ENCODE results near the gene HMGCR.

The HMGCR gene

GRCh38 chr5:75340714-75341478 is 3.9 kb downstream of the HMGCR start:
- DNase-seq (ENCODE audit: low read depth, low spot score) = no peak

- DNase-seq (ENCODE audit: low read depth, low spot score) = no peak
Observed at GRCh38 chr5:75341934-75342333, 4.9 kb downstream of the HMGCR start.

DNA sequence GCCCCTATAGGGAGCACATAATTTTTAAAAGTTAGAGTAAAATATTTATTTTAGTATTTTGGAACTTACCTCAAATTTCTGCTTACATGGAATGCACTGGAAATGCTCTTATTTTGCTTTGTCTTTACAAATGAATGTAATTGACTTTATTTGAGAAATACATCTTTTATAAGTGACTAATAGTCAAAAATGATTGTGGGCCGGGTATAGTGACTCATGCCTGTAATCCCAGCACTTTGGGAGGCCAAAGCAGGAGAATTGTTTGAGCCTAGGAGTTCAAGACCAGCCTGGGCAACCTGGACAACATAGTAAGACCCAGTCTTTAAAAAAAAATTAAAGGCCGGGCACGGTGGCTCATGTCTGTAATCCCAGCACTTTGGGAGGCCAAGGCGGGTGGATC is 5.8 kb downstream of the HMGCR start:
- DNase-seq (ENCODE audit: low read depth, low spot score) = no peak

GRCh38 chr5:75348241-75348640 is 11.2 kb downstream of the HMGCR start:
- no peak for DNase-seq (ENCODE audit: low read depth, low spot score)

DNA sequence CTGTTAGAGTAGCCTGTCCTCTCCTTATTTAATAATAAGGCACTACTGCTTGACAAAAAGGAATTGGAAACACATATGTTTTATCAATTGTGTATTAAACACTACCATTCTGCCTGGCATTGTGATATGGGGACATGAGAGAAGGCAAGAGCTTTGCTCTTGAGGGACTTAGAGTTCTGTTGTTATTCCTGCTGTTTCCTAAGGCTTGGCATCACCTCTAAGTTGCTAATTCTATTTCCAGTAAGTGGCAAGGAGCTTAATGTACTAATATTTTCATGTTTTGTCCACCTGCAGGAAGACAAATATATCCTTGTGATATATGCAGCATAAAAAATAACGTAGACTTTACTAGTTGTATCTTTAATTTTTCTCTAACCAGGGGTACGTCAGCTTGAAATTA is 12.6 kb downstream of the HMGCR start:
- no peak for DNase-seq (ENCODE audit: low read depth, low spot score)

GRCh38 chr5:75351139-75351926 is 14.3 kb downstream of the HMGCR start:
- no peak for DNase-seq (ENCODE audit: low read depth, low spot score)

DNA sequence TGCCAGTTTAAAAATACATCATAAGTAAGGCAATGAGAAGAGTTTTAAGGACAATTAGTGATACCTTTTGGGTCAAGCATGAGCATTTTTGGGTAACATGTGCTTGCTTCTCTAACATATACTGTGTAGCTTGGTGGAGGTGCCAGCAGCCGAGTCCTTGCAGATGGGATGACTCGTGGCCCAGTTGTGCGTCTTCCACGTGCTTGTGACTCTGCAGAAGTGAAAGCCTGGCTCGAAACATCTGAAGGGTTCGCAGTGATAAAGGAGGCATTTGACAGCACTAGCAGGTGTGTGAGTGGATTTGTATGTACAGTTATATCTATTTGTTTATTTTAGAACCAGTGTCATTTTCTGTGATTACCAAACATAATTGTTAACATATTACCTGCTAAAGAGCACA is 18.2 kb downstream of the HMGCR start:
- DNase-seq (ENCODE audit: low read depth, low spot score) = no peak

- DNase-seq (ENCODE audit: low read depth, low spot score) = no peak
Observed at GRCh38 chr5:75356719-75357118, 19.7 kb downstream of the HMGCR start.

DNA sequence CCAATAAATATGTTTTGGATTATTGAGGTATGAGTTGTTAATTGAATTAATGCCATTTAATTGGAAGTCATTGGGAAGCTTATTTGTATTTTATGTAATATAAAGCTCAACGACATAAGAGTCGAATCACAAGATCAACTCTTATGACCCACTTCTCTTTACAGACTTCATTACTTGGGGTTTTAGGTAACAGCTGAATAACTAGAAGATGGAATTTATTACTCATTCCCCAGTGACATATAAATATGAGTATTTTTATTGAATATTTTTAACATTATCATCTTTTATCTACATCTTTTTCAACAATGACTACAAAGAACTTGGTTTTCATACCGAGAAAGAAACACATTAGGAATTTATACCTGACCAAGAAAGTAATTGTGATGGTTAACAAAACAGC is 21.1 kb downstream of the HMGCR start:
- DNase-seq (ENCODE audit: low read depth, low spot score) = no peak

GRCh38 chr5:75361310-75361709 is 24.3 kb downstream of the HMGCR start:
- DNase-seq (ENCODE audit: low read depth, low spot score) = no peak

GRCh38 chr5:75362474-75362975 is 25.5 kb downstream of the HMGCR start:
- DNase-seq (ENCODE audit: low read depth, low spot score) = no peak

DNA sequence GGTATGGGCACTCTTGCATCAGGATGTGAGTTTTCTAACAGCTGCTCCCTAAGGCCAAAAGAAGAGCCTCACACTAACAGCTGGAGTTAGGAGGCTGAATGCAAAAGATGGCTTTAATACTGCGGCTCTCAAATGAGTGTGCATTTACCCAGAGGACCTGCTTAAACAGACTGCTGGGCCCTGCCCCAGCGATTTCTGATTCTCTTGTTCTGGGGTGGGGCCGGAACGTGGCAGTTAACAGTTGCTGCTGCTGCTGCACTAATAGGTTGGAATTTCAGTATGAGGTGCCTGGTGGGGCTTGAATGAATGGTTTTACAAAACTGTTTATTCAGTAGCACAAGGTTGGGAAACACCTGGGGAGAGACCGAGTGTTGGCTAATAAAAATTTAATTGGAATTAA is 26.1 kb downstream of the HMGCR start:
- no peak for DNase-seq (ENCODE audit: low read depth, low spot score)

- no peak for DNase-seq (ENCODE audit: low read depth, low spot score)
Observed at GRCh38 chr5:75363726-75364495, 26.9 kb downstream of the HMGCR start.

DNA sequence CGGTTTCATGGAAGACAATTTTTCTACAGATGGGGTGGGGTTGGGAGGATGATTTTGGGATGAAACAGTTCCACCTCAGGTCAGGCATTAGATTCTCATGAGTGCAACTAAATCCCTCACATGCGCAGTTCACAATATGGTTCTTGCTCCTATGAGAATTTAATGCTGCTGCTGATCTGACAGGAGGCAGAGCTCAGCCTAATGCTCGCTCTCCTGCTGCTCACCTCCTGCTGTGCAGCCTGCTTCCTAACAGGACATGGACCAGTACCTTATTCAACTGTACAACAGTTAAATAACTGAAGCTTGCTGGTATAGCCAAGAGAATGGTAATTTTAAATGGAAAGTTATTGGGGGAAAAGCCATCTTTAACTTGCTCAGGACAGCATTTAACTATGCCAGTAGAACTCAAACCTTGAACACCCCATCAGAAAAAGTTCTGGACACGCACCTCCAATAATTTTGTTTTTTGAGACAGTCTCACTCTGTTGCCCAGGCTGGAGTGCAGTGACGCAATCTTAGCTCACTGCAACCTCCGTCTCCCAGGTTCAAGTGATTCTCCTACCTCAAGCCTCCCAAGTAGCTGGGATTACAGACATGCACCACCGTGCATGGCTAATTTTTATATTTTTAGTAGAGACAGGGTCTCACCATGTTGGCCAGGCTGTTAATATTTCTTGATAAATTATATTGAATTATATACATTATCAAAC is 27.7 kb downstream of the HMGCR start:
- no peak for DNase-seq (ENCODE audit: low read depth, low spot score)

- no peak for DNase-seq (ENCODE audit: low read depth, low spot score)
Observed at GRCh38 chr5:75365740-75366139, 28.7 kb downstream of the HMGCR start.

- DNase-seq (ENCODE audit: low read depth, low spot score) = no peak
Observed at GRCh38 chr5:75366787-75367186, 29.8 kb downstream of the HMGCR start.

DNA sequence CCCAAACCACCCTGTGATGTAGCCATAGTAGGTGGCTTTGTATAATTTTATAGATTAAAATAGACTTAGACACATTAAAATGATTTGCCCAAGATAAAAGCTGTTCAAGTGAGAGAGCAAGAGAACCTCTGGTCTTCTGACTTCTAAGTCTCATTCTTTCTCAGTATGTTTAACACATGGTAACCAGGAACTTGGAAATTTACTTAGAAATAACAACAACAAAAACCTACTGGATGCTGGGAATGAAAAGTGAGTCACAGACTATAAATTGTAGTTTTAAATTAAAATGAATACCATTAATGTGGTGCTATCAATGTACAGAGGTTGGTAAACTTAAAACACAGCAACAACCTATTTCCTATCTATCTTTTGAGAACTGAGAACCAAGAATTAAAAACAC is 30.4 kb downstream of the HMGCR start:
- DNase-seq (ENCODE audit: low read depth, low spot score) = no peak

DNA sequence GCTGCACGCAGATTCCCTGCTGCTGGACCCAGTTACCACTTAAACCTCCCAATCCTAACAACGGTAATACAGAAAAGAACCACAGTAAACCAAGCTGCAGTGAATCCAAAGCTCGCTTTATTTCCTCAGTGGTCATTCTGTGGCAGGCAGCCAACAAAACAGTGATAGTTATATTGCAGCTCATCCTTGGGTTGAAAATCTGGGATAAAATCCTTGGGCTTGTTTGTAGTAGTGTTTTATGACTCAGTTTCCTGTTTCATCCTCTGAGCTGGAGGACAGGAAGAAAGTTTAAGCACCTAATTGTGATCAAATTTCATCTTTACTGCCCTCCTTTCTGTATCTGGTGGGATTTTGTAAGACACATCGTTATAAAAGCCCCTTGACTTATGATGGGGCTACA is 31.4 kb downstream of the HMGCR start:
- no peak for DNase-seq (ENCODE audit: low read depth, low spot score)

GRCh38 chr5:75373862-75374261 is 36.8 kb downstream of the HMGCR start:
- DNase-seq (ENCODE audit: low read depth, low spot score) = no peak

DNA sequence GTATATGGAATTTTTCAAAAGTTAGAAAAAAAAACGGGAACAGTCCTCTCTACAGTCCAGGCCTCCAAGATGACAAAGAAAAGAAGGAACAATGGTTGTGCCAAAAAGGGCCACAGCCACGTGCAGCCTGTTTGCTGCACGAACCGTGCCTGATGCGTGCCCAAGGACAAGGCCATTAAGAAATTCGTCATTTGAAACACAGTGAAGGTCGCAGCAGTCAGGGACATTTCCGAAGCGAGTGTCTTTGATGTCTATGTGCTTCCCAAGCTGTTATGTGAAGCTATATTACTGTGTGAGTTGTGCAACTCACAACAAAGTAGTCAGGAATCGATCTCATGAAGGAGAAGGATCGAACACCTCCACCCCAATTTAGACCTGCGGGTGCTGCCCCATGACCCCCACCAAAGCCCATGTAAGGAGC is 37.4 kb downstream of the HMGCR start:
- DNase-seq (ENCODE audit: low read depth, low spot score) = no peak

DNA sequence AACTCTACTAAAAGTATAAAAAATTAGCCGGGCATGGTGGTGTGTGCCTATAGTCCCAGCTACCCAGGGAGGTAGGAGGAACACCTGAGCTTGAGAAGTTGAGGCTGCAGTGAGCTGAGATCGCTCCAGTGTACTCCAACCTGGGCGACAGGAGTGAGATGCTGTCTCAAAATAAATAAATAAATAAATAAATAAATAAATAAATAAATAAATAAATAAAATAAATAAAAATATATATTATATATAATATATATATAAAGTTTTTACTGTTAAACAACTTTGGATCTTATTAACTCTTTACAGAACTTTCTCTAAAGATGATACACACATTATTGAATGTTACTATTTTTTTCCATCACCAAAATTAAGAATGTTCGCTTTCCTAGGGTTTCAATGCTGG is 38.4 kb downstream of the HMGCR start:
- DNase-seq (ENCODE audit: low read depth, low spot score) = no peak

DNA sequence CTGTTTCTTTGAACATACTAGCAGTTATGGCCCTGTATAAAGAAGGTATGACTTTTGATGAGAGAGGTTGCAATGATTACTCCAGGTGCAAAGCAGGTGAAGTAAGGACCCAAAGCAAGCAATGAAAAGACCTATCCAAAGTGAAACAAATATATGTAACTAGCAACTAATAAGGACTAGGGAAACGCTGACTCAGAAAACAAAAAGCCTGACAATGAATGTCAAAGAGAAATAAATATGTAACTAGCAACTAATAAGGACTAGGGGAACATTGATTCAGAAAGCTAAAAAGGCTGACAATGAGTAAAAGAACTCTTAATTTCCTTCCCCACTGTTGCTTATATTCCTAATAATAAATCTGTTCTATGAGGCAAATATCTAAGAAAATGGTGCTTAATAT is 43.1 kb downstream of the HMGCR start:
- DNase-seq (ENCODE audit: low read depth, low spot score) = no peak

Data from brain pericyte (primary cell).